Measurements from ENCODE around the gene ANTXR1.

ANTXR1 gene

GRCh38 chr2:69013142-69013839 is at the start of gene ANTXR1:
Gene ANTXR1 (plus strand): TSS chr2:69013179. CDS start chr2:69013500, 321 bp downstream.
- no peak for DNase-seq

GRCh38 chr2:68964282-68964681 is 48.7 kb upstream of the ANTXR1 start:
- DNase-seq: no peak

- no peak for DNase-seq
Measured at GRCh38 chr2:68968221-68968620, 44.8 kb upstream of the ANTXR1 start.

- no peak for DNase-seq
Measured at GRCh38 chr2:68969736-68970490, 43.1 kb upstream of the ANTXR1 start.

- DNase-seq: no peak
Measured at GRCh38 chr2:68970566-68971265, 42.3 kb upstream of the ANTXR1 start.

- DNase-seq: no peak
Measured at GRCh38 chr2:68971591-68972231, 41.3 kb upstream of the ANTXR1 start.

GRCh38 chr2:68974251-68974650 is 38.7 kb upstream of the ANTXR1 start, which contains the start of gene GKN1:
Gene GKN1 (plus strand): TSS chr2:68974636. CDS start chr2:68974678, 42 bp downstream.
- no peak for DNase-seq

- no peak for DNase-seq
Measured at GRCh38 chr2:68974946-68975665, 37.9 kb upstream of the ANTXR1 start.

GRCh38 chr2:68975844-68976243 is 37.1 kb upstream of the ANTXR1 start:
- no peak for DNase-seq

- DNase-seq: no peak
Measured at GRCh38 chr2:68977453-68977852, 35.5 kb upstream of the ANTXR1 start.

GRCh38 chr2:68978098-68978497 is 34.9 kb upstream of the ANTXR1 start:
- no peak for DNase-seq

- DNase-seq: no peak
Measured at GRCh38 chr2:68980956-68981355, 32.0 kb upstream of the ANTXR1 start.

GRCh38 chr2:68987021-68987503 is 25.9 kb upstream of the ANTXR1 start:
- DNase-seq: no peak

GRCh38 chr2:68989035-68989434 is 23.9 kb upstream of the ANTXR1 start:
- DNase-seq: no peak

- DNase-seq: no peak
Measured at GRCh38 chr2:68992341-68992740, 20.6 kb upstream of the ANTXR1 start.

GRCh38 chr2:68992933-68993332 is 20.0 kb upstream of the ANTXR1 start:
- no peak for DNase-seq

- no peak for DNase-seq
Measured at GRCh38 chr2:68993660-68994059, 19.3 kb upstream of the ANTXR1 start.

- no peak for DNase-seq
Measured at GRCh38 chr2:68994864-68995263, 18.1 kb upstream of the ANTXR1 start.

- no peak for DNase-seq
Measured at GRCh38 chr2:68995916-68996315, 17.1 kb upstream of the ANTXR1 start.

GRCh38 chr2:68997401-68997800 is 15.6 kb upstream of the ANTXR1 start:
- no peak for DNase-seq

GRCh38 chr2:69001879-69002278 is 11.1 kb upstream of the ANTXR1 start:
- no peak for DNase-seq

- no peak for DNase-seq
Measured at GRCh38 chr2:69003731-69004130, 9.2 kb upstream of the ANTXR1 start.

Data from activated CD8-positive, alpha-beta memory T cell treated with anti-CD3 and anti-CD28 coated beads, Interleukin-2, amount 50 U/mL, for 4 hours (primary cell).